Aorta (tissue), 4 donors: ENCODE measurements around the gene TNFRSF13B. TPM values are rescaled to one million over a fixed set of nuclear protein-coding genes. Genes with fewer than 3 reads are reported as not detected.

Source experiments
- polyA plus RNA-seq, 2 donors: library from polyadenylated mRNA; stranded (reverse); fragments of 200-250 nt; gene quantifications; one replicate each; pipeline ENCODE4 v1.2.3, GENCODE V29; 2013
- total RNA-seq, 2 donors: library from RNA; stranded (reverse); fragmentation: NEBNext Ultra II Directional; extraction: Animal tissue kit (Norgen Biotek cat#: 25700); gene quantifications; one replicate each; pipeline ENCODE4 v1.2.1, GENCODE V29; 2021
- donor health status: healthy with polysubstance abuse.
- donor health status: Bipolar disorder and iron deficiency.
- donor health status: DM: no; HTN: no; CAD: no.
- donor health status: DM: yes; HTN: yes; CAD: no.

Gene TNFRSF13B
- total and polyA plus RNA-seq, 4 donors, result not detected

Other genes with a start within 250 kb of the TNFRSF13B start
- gene MPRIP, start 70.3 kb upstream of the TNFRSF13B start, total RNA-seq, result 100 to 1,000 TPM; 361 to 519 TPM
- gene MPRIP, start 70.3 kb upstream of the TNFRSF13B start, polyA plus RNA-seq, result 100 to 1,000 TPM in 1 of 2 donors, 10 to 100 TPM in 1; 97.8 to 241 TPM
- 1 to 10 TPM; 1.3 to 1.8 TPM for gene PLD6, start 234.2 kb upstream of the TNFRSF13B start, total RNA-seq
- gene PLD6, start 234.2 kb upstream of the TNFRSF13B start, polyA plus RNA-seq, result 1 to 10 TPM in 1 of 2 donors, under 1 TPM in 1; 0.13 to 2.1 TPM